Spleen (tissue), 7 donors: ENCODE results near the gene HIPK2.

Experiments
- CTCF ChIP-seq, 11 experiments: fragments of 200-600 bp in 7 of 11; fragments of 450-650 bp in 4 of 11; sonication (generic) in 4 of 11; IDR thresholded peaks in 8 of 11; conservative IDR thresholded peaks in 3 of 11; 1 replicate in 7 of 11; 2 replicates in 4 of 11; pipeline versions ENCODE4 v1.4.0 to v1.8.0; 2016 to 2021; ENCODE audit warnings: antibody characterized with exemption in 11 of 11, inconsistent platforms in 4 of 11, mild to moderate bottlenecking in 1 of 11
- POLR2A ChIP-seq, 3 donors: fragments of 450-650 bp; IDR thresholded peaks; one replicate each; pipeline ENCODE4 v1.5.1; 2017; ENCODE audit warnings: antibody characterized with exemption in 3 of 3, mild to moderate bottlenecking in 1 of 3
- POLR2AphosphoS5 ChIP-seq, 3 donors: sonication (generic); formaldehyde crosslinking; IDR thresholded peaks; one replicate each; pipeline ENCODE4 v1.5.1; 2017; ENCODE audit warnings: antibody characterized with exemption in 3 of 3
- donor health status: DM: no; HTN: no; CAD: no; lungs with moderate emphysema.
- donor health status: DM: no; HTN: no; CAD: no.
- donor health status: DM: no; HTN: no; CAD: no.

GRCh38 chr7:139664434-139664833 is 113.4 kb downstream of the HIPK2 start:
- TF ChIP-seq POLR2A (IDR thresholded peaks at IDR 0.05) (no peak), CTCF (IDR thresholded peaks at IDR 0.05 in 8 of 11, conservative IDR thresholded peaks at IDR 0.05 in 3 of 11) (no peak), POLR2AphosphoS5 (IDR thresholded peaks at IDR 0.05) (no peak)
